Measurements from ENCODE around the gene PPP4R1.

Gene PPP4R1

GRCh38 chr18:9552616-9553015 is 61.7 kb downstream of the PPP4R1 start:
- TF ChIP-seq CTCF (IDR thresholded peaks at IDR 0.05; ENCODE audit: low read depth, low read length), result no peak
- no peak for DNase-seq (ENCODE audit: low read depth in 2 of 2)

GRCh38 chr18:9552191-9552590 is 62.2 kb downstream of the PPP4R1 start:
- DNase-seq (ENCODE audit: low read depth in 2 of 2), result peak in 1 of 2 donors; percentile 31
- H3K4me3 ChIP-seq (replicated peaks in 1 of 2; ENCODE audit: low read depth in 2 of 2, low read length in 2 of 2), result no peak overlapping the region
- no peak for TF ChIP-seq CTCF (IDR thresholded peaks at IDR 0.05; ENCODE audit: low read depth, low read length)

More at GRCh38 chr18:9552616-9553015, 61.7 kb downstream of the PPP4R1 start:
- no peak overlapping the region for H3K4me3 ChIP-seq (replicated peaks in 1 of 2; ENCODE audit: low read depth in 2 of 2, low read length in 2 of 2)

- DNase-seq (ENCODE audit: low read depth in 2 of 2), result no peak
- no peak overlapping the region for H3K4me3 ChIP-seq (replicated peaks in 1 of 2; ENCODE audit: low read depth in 2 of 2, low read length in 2 of 2)
- TF ChIP-seq CTCF (IDR thresholded peaks at IDR 0.05; ENCODE audit: low read depth, low read length), result no peak
These were observed 63.9 kb downstream of the PPP4R1 start for GRCh38 chr18:9550429-9550828.

- DNase-seq (ENCODE audit: low read depth in 2 of 2), result no peak
- no peak for TF ChIP-seq CTCF (IDR thresholded peaks at IDR 0.05; ENCODE audit: low read depth, low read length)
- no peak overlapping the region for H3K4me3 ChIP-seq (replicated peaks in 1 of 2; ENCODE audit: low read depth in 2 of 2, low read length in 2 of 2)
These were observed 65.0 kb downstream of the PPP4R1 start for GRCh38 chr18:9549405-9549804.

GRCh38 chr18:9547782-9548181 is 66.6 kb downstream of the PPP4R1 start:
- no peak for DNase-seq (ENCODE audit: low read depth in 2 of 2)
- no peak overlapping the region for H3K4me3 ChIP-seq (replicated peaks in 1 of 2; ENCODE audit: low read depth in 2 of 2, low read length in 2 of 2)
- TF ChIP-seq CTCF (IDR thresholded peaks at IDR 0.05; ENCODE audit: low read depth, low read length), result no peak

GRCh38 chr18:9546468-9546867 is 67.9 kb downstream of the PPP4R1 start:
- H3K4me3 ChIP-seq (replicated peaks in 1 of 2; ENCODE audit: low read depth in 2 of 2, low read length in 2 of 2), result no peak overlapping the region
- TF ChIP-seq CTCF (IDR thresholded peaks at IDR 0.05; ENCODE audit: low read depth, low read length), result no peak
- no peak for DNase-seq (ENCODE audit: low read depth in 2 of 2)

- TF ChIP-seq CTCF (IDR thresholded peaks at IDR 0.05; ENCODE audit: low read depth, low read length), result no peak
- no peak overlapping the region for H3K4me3 ChIP-seq (replicated peaks in 1 of 2; ENCODE audit: low read depth in 2 of 2, low read length in 2 of 2)
- no peak for DNase-seq (ENCODE audit: low read depth in 2 of 2)
These were observed 69.3 kb downstream of the PPP4R1 start for GRCh38 chr18:9545029-9545428.

Data from cardiac fibroblast (primary cell).